Endothelial cell of umbilical vein (primary cell): ENCODE measurements around the gene HAVCR1. TPM values are rescaled to one million over a fixed set of nuclear protein-coding genes. Genes with fewer than 3 reads are reported as not detected.

Experiments
- BruUV-seq: library from RNA; stranded (reverse); fragments of 400-500 nt; replicated peaks from 2 replicates; lab custom pipeline; 2021; lab: Mats Ljungman, UMichigan
- CTCF ChIA-PET: fragments of 300-600, 350-600 bp; sonication (Branson Sonifier 250); formaldehyde crosslinking; loops from one replicate; lab custom pipeline; 2021; ENCODE audit warnings: antibody characterized with exemption, inconsistent platforms; lab: Charles Lee
- POLR2A ChIA-PET: fragments of 300-600, 350-600 bp; sonication (Branson Sonifier 250); formaldehyde crosslinking; loops from one replicate; lab custom pipeline; 2021; ENCODE audit warnings: antibody characterized with exemption, inconsistent platforms; lab: Charles Lee
- DNase-seq: peaks from one replicate; pipeline ENCODE4 v3.0.0-alpha.2; 2011; ENCODE audit warnings: low read depth, low spot score
- FAIRE-seq: peaks from 2 replicates; lab custom pipeline; 2011; peaks lifted over from hg19 to GRCh38; lab: Jason Lieb, UNC
- H2AFZ ChIP-seq: 2 replicates; pipeline ENCODE4 v1.6.0; 2012; ENCODE audit warnings: low read depth, low read length, control low read depth, inconsistent platforms
- H3K27ac ChIP-seq: 2 replicates; pipeline ENCODE4 v1.5.1; 2011; ENCODE audit warnings: low read depth, mild to moderate bottlenecking, control low read depth, low read length, moderate library complexity; ENCODE audit not compliant: insufficient read depth
- H3K27me3 ChIP-seq, 2 experiments: 2 replicates each; pipeline versions ENCODE4 v1.6.0 to v1.6.1; 2011; ENCODE audit warnings: low read length in 2 of 2, mixed read lengths in 1 of 2; ENCODE audit not compliant: control insufficient read depth in 2 of 2, insufficient read depth in 2 of 2
- H3K36me3 ChIP-seq, 2 experiments: 2 replicates in 1 of 2; 3 replicates in 1 of 2; pipeline ENCODE4 v1.5.1; 2011; ENCODE audit warnings: low read length in 2 of 2, mild to moderate bottlenecking in 1 of 2, moderate library complexity in 1 of 2; ENCODE audit not compliant: control insufficient read depth in 2 of 2, insufficient read depth in 2 of 2; ENCODE audit errors: extremely low read depth in 1 of 2
- H3K4me1 ChIP-seq: 3 replicates; pipeline ENCODE4 v1.5.1; 2011; ENCODE audit warnings: mild to moderate bottlenecking, low read length; ENCODE audit not compliant: control insufficient read depth, insufficient read depth; ENCODE audit errors: extremely low read depth
- H3K4me2 ChIP-seq: 2 replicates; pipeline ENCODE4 v1.6.1; 2011; ENCODE audit warnings: low read length, control low read depth, mixed read lengths; ENCODE audit not compliant: insufficient read depth
- H3K4me3 ChIP-seq, 3 experiments: fragments of 200-600 bp in 1 of 3; sonication (generic), shearing (Covaris generic) in 1 of 3; replicated peaks in 1 of 3; 2 replicates each; pipeline ENCODE4 v1.5.1; 2011 to 2016; ENCODE audit warnings: control low read depth in 3 of 3, low read length in 3 of 3, mild to moderate bottlenecking in 2 of 3, inconsistent platforms in 1 of 3, low read depth in 1 of 3, moderate library complexity in 1 of 3; ENCODE audit not compliant: insufficient read depth in 1 of 3
- H3K79me2 ChIP-seq: 2 replicates; pipeline ENCODE4 v1.6.0; 2012; ENCODE audit warnings: low read length, inconsistent platforms; ENCODE audit not compliant: control insufficient read depth, insufficient read depth
- H3K9ac ChIP-seq: replicated peaks from 2 replicates; pipeline ENCODE3; 2011; ENCODE audit warnings: low read length, control low read depth; ENCODE audit not compliant: insufficient read depth; ENCODE audit errors: extremely low read depth
- H3K9me1 ChIP-seq: replicated peaks from 3 replicates; pipeline ENCODE4 v1.6.0; 2011; ENCODE audit warnings: mild to moderate bottlenecking, low read length; ENCODE audit not compliant: control insufficient read depth, insufficient read depth; ENCODE audit errors: extremely low read depth
- H3K9me3 ChIP-seq: replicated peaks from 2 replicates; pipeline ENCODE4 v1.5.1; 2012; ENCODE audit warnings: low read length, inconsistent platforms; ENCODE audit not compliant: control insufficient read depth, insufficient read depth
- H4K20me1 ChIP-seq: replicated peaks from 2 replicates; pipeline ENCODE3; 2011; ENCODE audit warnings: mild to moderate bottlenecking, low read length; ENCODE audit not compliant: control insufficient read depth, insufficient read depth; ENCODE audit errors: extremely low read depth
- CTCF ChIP-seq, 2 donors: IDR thresholded peaks; 1 replicate in 1 of 2; 2 replicates in 1 of 2; pipeline ENCODE4 v1.5.1; 2011; ENCODE audit warnings: low read length in 2 of 2, mild to moderate bottlenecking in 2 of 2, moderate library complexity in 2 of 2, control low read depth in 1 of 2, inconsistent platforms in 1 of 2, low read depth in 1 of 2; ENCODE audit not compliant: insufficient read depth in 1 of 2; ENCODE audit errors: extremely low read depth in 1 of 2
- EZH2 ChIP-seq: IDR thresholded peaks from 2 replicates; pipeline ENCODE4 v1.6.1; 2012; ENCODE audit warnings: borderline replicate concordance, low read depth, mild to moderate bottlenecking, moderate library complexity, low read length, inconsistent platforms; ENCODE audit not compliant: severe bottlenecking
- FOS ChIP-seq: IDR thresholded peaks from 2 replicates; pipeline ENCODE4 v1.6.1; 2011; ENCODE audit warnings: mild to moderate bottlenecking, low read length, moderate library complexity, borderline replicate concordance; ENCODE audit not compliant: insufficient read depth
- GATA2 ChIP-seq: IDR thresholded peaks from 2 replicates; pipeline ENCODE4 v1.7.0; 2011; ENCODE audit warnings: low read depth, mild to moderate bottlenecking, moderate library complexity, mixed read lengths, low read length; ENCODE audit not compliant: insufficient read length, insufficient read depth
- MAX ChIP-seq: IDR thresholded peaks from 2 replicates; pipeline ENCODE4 v1.6.1; 2011; ENCODE audit not compliant: insufficient read depth, insufficient read length
- MYC ChIP-seq: IDR thresholded peaks from one replicate; pipeline ENCODE4 v1.6.1; 2011; ENCODE audit warnings: mild to moderate bottlenecking, low read depth, low read length
- POLR2A ChIP-seq: IDR thresholded peaks from 2 replicates; pipeline ENCODE4 v1.6.1; 2012; ENCODE audit warnings: low read depth, mild to moderate bottlenecking, control low read depth, low read length
- POLR2AphosphoS5 ChIP-seq: IDR thresholded peaks from 2 replicates; pipeline ENCODE4 v1.6.1; 2012; ENCODE audit warnings: low read depth, mild to moderate bottlenecking, control low read depth, low read length, moderate library complexity; ENCODE audit not compliant: insufficient read depth
- dilution Hi-C: fragments of 300-500 bp; cut with MboI; formaldehyde crosslinking; loops from one replicate; pipeline ENCODE4 v1.15.0; 2019; ENCODE audit warnings: low sequenced_read_pairs; ENCODE audit not compliant: extremely low pct_ligation_motif_present
- intact Hi-C: fragments of 100-400 bp; cut with micrococcal nuclease; formaldehyde crosslinking; loops from one replicate; pipeline ENCODE4 v1.10.0; 2022
- polyA plus RNA-seq, 4 experiments: library from polyadenylated mRNA; depleted of rRNA in 3 of 4; stranded (reverse) in 3 of 4; unstranded in 1 of 4; fragments of >200 nt; gene quantifications; 2 replicates each; pipeline versions ENCODE4 v1.2.1 to v1.2.3, GENCODE V29; 2011 to 2012; ENCODE audit warnings: missing spikeins in 1 of 4
- total RNA-seq: library from RNA; stranded (reverse); gene quantifications from 2 replicates; pipeline ENCODE4 v1.2.3, GENCODE V29; 2021

HAVCR1 gene
- total and polyA plus RNA-seq, 2 donors (not counting 3 experiments of a cell fraction or from before 2014, with no cell fraction given) = not detected

DNA sequence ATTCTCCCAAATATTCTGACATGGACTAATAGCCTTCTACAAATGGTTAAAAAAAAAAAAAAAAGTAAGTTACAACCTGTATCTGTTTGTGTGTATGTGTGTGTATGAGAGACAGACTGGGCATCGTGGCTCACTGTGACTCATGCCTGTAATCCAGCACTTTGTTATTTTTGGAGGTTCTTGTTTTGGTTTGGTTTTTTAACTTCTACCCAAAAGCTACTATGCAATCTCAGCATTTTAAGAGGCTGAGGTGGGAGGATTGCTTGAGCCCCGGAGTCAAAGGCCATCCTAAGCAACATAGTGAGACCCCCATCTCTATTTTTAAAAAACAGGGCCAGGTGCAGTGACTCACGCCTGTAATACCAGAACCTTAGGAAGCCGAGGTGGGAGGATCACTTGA, 17.6 kb upstream of the HAVCR1 start:
- no TSS peak for BruUV-seq
- intact Hi-C loops = no loop called here
- Histone ChIP-seq H3K79me2 (no peaks in the 10 kb centered on the region), H2AFZ (no peak overlapping the region), H3K9me3 (peaks cover 2% of the 10 kb centered on the region), H3K27me3 (no peaks in the 10 kb centered on the region), H3K9ac (no peak overlapping the region), H3K4me3 (no peak overlapping the region), H3K4me2 (no peak overlapping the region), H3K36me3 (no peaks in the 10 kb centered on the region), H4K20me1 (no peaks in the 10 kb centered on the region), H3K4me1 (no peaks in the 10 kb centered on the region), H3K9me1 (no peaks in the 10 kb centered on the region), H3K27ac (no peak overlapping the region)
- CTCF ChIA-PET = no interaction called here
- FAIRE-seq = no peak
- no peak for TF ChIP-seq FOS
- no peak for TF ChIP-seq EZH2
- no peak for TF ChIP-seq CTCF (IDR thresholded peaks at IDR 0.05; ENCODE audit: extremely low read depth in 1 of 2, insufficient read depth in 1 of 2, low read depth in 1 of 2, low read length in 2 of 2)
- no peak for TF ChIP-seq GATA2
- no peak for TF ChIP-seq MAX
- no peak for TF ChIP-seq POLR2AphosphoS5
- TF ChIP-seq POLR2A = no peak
- TF ChIP-seq MYC = no peak
- no peak for DNase-seq
- dilution Hi-C loops = no loop called here
- POLR2A ChIA-PET = no interaction called here
